ENCODE results near the gene PRKD2. TPM values are rescaled to one million over a fixed set of nuclear protein-coding genes. Genes with fewer than 3 reads are reported as not detected.

Gene PRKD2
- polyA plus RNA-seq, 1 donor, result 20.7 TPM

DNA sequence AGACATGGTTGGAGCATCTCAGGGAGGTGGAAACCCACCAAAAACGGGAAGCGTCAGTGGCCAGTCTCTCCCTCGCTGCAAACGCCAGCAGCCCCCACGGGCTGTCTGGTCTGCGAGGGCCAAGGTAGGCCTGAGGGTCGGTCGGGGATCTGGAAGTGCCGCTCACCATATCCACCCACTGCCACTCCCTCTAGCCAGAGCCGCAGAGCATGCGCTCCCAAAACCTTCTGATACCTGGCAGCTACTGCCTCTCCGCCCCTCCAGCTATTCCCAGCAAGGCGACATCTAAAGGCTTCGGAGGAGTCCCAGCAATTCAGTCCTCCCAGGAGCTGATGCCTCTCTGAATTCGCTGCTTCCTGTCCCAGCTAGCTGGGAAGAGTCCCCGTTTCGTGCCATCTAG is 24.5 kb upstream of the PRKD2 start:
- no peak for DNase-seq (ENCODE audit: low read depth)

DNA sequence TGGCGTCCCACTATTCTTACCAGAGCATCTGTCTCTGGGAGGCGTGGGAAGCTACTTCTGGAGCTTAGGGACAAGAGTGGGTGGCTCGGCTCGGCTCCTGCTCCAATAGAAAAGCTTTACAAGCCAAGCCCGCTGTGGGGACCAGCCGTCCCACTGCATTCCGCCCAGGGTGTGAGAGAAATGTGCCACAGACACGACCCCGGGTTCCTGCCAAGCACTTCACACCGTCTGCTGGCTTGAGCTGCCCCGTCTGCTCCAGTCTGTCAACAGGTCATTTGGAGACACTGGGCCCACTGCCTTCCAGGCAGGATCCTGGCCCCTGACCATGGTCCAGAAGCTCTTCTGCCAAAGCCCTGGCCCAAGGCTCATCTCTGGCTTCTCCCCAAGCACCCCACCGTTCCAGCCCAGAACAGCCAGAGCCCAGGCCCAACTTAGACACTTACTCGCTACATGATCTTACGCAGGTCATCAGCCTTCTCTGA is 22.4 kb upstream of the PRKD2 start:
- no peak for DNase-seq (ENCODE audit: low read depth)

DNA sequence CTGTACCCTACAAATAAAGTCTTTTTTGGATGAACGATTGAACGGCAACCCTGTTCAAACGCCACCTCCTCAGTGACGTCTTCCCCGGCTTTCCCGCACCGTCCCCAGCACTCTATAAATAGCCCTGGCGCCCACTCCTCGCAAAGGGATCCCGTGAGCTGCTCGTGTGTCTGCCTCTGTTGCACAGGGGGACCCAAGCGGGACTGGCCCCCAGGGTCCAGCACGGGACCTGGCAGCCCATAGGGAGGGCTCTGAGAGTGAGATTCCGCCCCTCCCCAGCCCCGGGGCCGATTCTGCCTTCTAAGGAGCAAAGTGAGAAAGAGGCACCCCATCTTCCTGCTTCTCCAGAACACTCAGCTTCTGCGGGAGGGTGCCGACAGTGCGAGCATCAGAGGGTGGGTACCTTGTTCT is 20.9 kb upstream of the PRKD2 start:
- DNase-seq (ENCODE audit: low read depth), result no peak

DNA sequence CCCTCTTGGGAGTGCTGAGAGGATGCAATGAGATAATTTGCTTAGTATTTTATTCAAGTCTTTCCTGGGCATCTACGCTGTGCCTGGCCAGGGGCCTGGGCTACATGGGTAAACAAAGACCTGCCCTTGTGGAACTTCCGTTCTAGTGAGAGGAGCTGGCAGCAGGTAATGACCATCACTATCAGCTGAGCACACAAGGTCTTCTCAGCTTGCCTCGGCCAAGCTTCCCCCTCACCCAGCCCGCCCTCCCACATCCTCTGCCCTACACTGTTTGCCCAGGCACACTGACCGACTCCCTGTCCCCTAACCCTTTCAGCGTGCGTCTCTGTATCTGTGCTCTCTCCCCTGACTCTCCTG is 20.4 kb upstream of the PRKD2 start:
- DNase-seq (ENCODE audit: low read depth), result no peak

DNA sequence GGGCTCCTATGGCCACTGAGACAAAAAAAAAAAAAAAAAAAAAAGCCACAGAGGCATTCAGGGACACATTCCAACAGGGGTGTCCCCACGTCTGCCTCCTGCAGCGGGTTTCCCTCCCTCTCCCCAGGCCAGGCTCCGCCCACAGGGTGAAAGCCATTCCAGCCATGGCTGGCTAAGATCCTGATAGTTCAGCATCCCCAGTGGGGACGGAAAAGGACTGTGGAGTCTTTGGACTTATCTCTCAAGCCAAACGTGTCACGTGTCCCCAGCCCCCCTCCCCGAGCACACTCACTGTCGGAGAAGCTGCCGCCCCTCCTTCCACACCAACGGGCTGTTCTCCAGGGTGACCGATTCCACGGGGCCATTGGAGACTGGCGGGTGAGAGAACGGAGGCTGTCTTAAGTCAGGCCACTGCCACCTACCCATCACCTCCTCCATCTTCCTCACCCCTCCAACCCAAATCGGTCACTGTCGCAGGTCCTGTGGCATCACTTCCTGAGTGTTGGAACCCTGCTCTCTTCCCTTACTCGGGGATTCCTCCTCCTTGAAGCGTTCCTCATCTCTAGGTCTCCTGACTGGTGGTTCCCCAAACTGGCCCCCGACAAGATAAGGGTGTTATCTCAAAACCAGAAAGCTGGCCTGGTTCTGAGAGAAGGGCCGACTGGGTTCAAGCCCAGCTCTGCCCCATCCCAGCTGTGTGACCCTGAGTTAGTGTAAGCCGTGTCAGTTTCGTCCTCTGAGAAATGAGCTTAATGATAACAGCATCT is 19.8 kb upstream of the PRKD2 start:
- DNase-seq (ENCODE audit: low read depth), result no peak

DNA sequence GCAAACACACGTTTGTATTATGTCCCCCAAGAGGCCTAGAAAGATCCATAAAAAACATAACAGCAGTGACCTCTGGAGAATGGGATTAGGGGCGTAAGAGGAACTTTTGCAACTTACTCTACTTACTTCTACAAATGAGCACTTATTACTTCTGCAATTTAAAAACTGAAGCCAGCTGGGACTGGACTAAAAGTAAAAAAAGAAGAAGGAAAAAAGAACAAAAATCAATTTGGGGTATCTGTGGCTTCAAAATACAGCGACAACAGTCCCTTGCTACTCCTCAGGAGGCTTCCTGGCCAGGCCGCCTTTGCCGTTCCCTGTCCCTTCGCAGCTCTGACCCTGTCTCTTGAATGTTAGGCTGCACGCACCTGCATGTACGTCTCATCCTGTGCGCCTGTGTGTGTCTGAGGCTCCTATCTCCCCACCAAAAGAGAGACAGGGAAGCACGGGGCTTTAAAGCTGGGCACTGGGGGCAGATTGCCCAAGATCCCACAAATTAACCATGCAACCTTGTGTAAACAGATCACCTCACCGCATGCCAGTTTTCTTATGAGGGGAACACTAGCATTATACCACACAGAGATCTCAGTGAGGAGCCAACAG is 16.9 kb upstream of the PRKD2 start:
- no peak for DNase-seq (ENCODE audit: low read depth)

DNA sequence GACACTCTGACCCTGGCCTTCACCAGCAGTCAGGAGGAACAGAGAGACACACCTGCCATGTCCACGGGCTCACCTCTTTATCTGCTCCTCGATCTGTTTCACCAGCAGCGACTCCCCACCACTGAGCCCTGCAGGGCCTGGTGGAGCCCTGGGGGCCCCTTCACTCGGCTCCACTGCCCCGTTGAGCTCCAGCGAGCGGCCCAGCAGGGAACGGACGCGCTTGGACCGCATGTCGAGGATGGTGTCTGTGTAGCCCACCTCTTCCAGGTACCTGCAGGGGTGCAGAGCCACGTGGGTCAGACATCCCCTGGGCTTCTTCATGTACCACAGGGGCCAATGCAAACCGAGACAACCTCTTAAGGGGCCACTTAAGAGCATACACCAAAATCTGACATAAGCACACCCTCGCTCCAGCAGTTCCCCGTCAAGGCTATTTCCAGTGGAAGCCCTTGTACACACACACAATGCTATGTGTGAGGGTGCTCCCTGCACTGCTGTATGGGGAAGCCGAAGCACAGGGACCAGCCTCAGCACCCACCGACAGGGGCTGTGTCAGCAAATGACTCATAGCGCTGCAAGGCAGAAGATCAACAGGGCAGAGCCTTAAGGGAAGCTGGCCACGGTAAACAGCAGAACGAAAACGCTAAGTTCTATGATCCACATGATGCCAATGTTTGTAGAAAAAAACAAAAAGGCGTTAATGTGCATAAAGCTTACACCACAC is 16.2 kb upstream of the PRKD2 start:
- no peak for DNase-seq (ENCODE audit: low read depth)

DNA sequence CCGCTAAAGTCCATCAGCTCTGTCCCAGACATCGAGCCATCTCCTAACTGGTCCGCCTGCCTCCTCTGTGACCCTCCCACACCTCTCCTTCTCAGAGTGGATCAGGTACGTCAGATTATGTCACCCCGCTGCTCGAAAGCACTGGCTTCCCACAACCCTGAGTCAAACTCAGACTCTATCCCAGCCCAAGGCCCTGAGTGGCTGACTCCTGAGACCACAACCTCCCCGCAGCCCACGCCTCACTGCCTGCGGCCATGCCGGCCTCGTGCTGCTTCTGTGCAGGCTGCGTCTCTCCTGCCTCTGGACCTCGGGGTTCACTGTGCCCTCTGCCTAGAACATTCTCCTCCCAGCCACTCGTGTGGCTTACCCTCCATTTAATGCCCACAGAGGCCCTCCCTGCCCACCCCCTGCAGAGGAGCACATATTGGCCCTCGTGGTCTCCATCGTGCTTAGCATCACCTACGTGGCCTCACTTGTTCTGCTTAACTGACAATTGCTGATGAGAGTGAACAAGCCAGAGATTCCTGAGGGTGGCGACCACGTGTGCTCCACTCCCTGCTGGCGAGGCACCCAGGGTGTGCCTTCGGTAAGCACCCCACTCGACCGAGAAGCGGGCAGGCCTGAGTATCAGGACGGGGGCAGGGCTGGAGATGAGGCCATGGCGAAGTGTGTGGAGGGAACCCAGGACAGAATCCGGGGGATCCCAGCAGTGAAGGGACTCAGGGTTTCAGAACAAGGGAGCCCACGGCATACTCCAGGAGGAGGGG is 15.4 kb upstream of the PRKD2 start:
- no peak for DNase-seq (ENCODE audit: low read depth)

DNA sequence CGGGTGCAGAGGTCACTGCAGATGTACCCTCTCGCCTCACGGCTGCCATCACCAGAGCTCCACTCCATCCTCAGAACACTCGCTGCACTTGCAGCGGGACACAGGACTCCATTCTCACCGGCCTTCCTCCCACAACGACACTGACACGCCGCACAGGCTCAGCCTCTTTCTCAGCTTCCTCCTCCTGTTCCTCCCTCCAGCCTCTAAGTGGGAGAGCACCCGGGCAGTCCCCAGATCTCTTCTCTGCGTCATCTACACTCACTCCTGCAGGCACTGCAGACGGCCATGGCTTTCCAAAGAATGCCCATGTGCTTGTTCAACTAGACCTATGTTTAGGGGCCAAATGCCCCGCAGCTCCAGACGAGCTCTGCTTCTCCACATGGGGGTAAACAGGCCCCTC is 14.7 kb upstream of the PRKD2 start:
- no peak for DNase-seq (ENCODE audit: low read depth)

DNA sequence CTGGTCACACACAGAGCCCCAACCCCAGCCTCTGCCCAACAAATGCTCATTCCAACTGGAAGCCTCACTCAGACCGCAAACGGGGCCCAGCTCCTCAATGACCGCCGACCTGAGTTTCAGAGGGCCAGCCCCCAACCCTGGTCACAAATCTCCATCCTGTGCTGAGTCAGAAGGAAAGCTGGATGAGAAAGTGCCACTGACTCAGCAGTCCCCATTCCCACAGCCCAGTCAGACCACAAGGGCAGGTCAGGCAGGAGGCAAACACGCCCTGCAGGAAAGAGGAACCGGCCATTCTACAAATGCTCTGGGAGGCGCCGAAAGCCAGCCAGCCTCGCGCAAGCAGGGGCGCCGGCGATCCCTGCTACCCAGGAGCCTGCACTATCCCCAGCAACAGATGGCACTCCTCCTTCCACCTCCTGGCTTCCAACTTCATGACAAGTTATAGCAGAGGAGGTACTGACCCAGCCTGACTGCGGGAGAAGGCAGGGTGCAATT is 14.1 kb upstream of the PRKD2 start:
- no peak for DNase-seq (ENCODE audit: low read depth)

DNA sequence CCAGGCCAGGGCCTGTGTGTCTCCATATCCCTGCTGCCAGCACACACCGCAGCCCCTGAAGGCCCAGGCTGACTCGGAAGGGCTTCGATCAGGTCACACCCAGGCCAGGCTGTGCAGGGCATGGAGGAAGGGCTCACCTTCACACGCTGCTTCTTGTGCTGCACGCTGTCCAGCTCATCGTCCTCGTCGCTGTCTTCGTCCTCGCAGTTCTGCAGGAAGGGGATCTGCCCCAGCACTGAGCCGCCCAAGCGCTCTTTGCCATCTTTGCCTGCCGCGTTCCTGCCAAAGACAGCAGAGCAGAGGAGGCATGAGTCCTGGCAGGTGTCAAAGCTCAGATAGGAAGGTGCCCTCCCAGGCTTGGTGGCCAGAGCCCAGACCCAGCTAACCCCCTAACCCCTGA is 13.7 kb upstream of the PRKD2 start:
- DNase-seq (ENCODE audit: low read depth), result no peak

DNA sequence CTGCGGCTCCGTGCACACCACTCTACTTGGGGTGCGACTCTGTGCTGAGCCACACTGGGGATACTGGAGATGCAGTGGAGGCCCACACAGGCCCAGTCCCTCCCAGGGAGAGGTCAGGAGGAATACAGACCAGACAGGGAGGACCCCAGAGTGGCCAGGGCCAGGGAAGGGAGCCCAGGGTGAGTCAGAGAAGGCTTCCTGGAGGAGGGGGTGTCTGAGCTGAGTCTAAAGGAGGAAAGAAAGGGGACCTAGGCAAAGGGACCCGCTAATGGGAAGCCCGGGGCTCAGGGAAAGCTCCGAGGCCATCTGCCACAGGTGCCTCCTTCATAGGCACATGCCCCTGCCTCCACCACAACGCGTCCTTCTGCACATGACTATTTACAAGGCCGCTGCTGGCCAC is 13.3 kb upstream of the PRKD2 start:
- no peak for DNase-seq (ENCODE audit: low read depth)

DNA sequence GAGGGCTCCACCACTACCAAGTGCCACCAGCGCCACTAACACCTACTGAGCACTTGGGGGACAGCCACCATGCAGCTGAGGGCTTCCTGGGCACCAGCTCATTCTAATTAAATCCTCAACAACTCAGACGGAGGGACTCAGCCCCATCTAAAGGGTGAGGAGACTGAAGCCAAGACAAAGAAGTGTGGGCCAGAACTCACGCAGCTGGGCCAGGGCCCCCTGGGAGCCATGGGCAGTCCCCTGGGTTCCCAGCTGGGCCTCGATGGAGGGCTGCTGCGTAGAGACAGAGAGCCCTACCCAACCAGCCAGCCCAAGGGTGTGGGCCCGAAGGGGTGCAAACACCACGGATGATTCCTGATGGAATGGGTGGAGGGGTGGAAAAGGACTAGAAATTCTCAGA is 12.8 kb upstream of the PRKD2 start:
- no peak for DNase-seq (ENCODE audit: low read depth)

DNA sequence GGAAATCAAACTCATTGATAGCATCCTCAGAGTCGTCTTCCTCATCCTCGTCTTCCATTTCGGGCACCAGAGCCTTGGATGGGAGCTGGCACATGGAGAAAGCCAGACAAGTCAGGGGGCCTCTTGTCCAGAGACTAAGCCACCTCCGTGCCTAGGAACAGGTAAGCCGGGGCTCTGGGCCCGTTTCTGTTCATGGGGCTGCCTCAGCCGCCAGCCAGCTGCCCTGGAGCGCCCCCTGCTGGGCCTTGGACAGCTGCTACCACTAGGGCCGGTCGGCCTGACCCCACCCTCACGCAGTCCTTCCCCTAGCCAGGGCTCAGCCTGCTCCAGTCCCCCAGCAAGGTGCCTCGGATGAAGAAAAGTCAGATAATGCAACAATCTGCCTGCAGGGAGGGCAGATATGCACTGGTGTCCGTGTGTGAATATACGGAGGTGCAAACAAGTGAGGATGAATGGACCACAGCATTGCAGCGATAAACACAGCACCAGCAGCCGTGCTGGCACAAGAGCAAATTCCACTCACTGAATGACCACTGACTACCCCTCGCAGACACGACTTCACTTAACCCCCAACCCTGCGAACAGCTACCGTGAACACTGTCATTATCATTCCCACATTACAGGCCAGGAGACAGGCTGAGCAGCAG is 11.9 kb upstream of the PRKD2 start:
- no peak for DNase-seq (ENCODE audit: low read depth)

DNA sequence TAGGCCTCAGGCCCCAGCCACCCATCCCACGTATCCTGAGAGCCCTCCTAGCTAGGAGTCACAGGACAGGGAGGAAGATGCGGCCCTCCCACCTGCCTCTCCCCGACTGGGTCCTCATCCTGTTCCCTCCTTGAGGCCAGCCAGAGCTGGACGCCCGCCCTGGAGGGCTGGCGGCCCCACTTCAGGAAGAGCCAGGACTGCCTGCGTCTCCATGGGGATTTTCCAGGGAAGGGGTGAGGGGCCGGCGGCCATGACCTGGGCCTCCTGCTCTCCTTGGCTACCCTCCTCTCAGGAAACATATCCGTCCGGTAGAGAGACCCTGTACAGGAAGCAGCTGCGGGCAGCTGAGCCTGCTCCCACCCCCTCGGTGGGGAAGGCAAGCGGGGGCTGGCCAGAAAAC is 11.3 kb upstream of the PRKD2 start:
- DNase-seq (ENCODE audit: low read depth), result no peak

DNA sequence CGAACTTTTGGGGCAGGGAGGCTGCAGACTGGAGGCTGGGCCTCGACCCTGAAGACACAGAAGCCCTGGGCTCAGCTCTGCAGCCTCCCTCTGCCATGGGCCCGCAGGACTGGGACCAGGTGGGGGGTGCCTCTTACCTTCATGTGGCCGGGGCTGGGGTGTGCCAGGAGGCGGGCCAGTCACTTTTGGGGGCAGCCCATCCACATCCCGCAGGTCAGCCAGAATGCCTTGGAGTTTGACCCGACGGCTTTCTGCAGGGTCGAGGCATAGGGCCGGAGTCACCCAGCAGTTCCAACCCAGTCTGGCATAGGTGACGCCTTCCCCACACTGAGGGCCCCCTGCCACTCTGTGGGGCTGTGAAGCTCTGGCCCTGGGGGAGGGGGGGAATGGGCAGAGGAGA is 10.8 kb upstream of the PRKD2 start:
- no peak for DNase-seq (ENCODE audit: low read depth)

DNA sequence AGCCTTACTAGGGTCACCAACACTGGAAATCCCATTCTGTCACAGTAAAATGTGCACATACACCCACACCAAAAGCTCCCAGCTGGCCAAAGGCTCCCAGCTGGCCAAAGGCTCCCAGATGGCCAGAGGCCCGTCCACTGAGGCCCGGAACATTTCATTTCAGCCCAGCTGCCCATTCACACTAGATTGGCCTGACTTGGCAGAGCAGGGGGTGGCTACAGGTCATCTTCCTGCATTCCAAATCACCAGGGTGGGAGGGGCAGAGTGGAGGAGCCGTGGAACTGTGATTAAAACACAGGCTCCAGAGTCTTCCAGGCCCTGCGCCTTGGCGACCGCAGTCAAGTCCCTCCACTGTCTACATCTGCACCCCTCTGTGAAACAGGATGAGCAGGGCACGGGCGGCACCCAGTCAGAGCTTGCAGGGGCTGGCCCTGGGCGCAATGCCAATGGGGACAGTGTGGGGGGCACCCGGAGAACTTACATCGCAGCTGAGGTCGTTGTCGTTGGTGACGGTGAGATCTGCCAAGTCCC is 10.1 kb upstream of the PRKD2 start:
- DNase-seq (ENCODE audit: low read depth), result no peak

DNA sequence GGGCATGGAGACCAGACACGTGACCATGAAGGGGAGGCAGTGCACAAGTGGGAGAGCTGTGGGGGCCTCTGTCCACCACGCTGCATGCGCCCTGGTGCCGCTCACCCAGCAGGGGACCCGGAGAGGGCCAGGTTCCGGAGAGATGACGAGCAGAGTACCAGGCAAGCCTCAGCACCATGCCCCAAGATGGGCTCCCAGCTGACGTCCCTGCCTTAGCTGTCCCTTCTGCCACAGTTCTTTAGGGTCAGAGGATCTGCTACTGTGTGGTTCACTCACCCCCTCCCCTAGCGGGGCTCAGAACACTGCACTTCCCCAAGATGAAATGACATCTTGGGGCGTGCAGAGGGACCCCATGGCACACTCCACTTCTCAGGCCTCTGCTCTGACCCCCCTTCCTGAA is 9.6 kb upstream of the PRKD2 start:
- DNase-seq (ENCODE audit: low read depth), result no peak

DNA sequence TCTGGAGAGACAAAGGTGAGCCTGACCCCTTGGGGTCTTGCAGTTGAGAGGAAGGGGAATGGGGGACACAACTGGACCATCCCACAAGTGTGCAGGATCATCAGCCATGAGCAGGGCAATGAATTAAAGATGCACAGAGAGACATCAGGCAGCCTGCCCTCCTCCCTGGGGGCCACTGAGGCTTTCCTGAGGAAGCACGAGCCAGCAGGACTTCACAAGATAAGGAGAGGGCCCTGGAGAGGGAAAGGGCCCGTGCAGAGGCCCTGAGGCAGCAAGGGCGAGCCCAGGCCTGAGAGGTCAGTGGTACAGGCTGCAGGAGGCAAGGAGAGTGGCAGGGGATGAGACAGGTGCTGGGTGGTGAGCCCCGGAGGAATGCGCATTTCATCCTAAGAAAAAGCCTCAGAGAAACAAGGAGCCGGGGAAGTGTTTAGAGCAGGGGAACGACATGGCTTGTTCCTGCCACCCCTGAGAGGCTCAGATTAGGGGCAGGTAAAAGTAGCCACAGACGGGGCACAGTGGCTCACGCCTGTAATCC is 9.0 kb upstream of the PRKD2 start:
- DNase-seq (ENCODE audit: low read depth), result no peak

DNA sequence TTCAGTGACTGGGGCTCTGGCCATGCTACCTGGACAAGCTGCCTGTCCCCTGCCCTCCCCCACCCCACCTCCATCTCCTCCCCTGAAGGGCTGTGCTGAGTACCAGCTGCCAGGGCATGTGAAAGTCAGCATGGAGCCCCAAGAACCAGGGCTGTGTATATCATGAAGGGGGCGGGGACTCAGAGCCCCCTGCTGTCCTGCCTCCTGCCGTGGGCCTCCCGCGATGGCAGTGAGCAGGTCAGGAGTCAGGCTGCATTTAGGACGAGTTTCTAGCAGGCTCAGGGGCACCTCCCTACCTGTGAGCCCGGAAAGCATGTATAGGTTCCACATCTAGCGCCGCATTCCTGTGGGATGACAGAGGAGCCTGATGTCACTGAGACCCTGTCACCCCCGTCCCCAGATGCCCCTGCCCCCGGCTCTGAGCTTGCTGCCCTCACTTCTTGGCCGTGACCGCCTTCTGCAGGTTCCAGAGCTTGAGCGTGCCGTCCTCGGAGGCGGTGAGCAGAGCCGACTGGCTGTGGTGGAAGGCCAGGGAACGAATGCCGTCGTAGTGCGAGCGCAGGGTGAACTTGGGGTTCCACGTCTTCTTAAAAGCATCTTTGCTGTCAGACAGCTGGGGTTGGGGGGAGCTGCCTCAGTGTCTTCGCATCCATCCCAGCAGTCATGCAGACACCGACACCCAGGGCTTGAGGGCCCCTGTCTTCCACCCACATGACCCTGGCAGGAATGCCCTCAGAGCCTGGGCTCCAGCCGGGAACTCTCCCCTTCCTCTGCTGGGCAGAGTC is 8.3 kb upstream of the PRKD2 start:
- no peak for DNase-seq (ENCODE audit: low read depth)
